ENCODE data around the gene ZNF823.
"Not testable (repeated sequence)": the region's sequence is repeated elsewhere in the genome, so short reads cannot be mapped to it uniquely, and the experiment has no call there.

ZNF823 gene

GRCh38 chr19:11676661-11677600 lies 61.8 kb downstream of the ZNF823 start:
- not testable (repeated sequence) for DNase-seq

- no peak for DNase-seq
These were observed 63.2 kb downstream of the ZNF823 start for GRCh38 chr19:11675569-11675968.

- no peak for DNase-seq
These were observed 64.7 kb downstream of the ZNF823 start for GRCh38 chr19:11674067-11674492.

- peak; percentile 49 for DNase-seq
These were observed 65.1 kb downstream of the ZNF823 start for GRCh38 chr19:11673608-11674041.

Measured in NCI-H2029 (cell line).